ENCODE results near the gene C1orf53. TPM values are rescaled to one million over a fixed set of nuclear protein-coding genes. Genes with fewer than 3 reads are reported as not detected.
"Not testable (repeated sequence)": the region's sequence is repeated elsewhere in the genome, so short reads cannot be mapped to it uniquely, and the experiment has no call there.

Gene C1orf53
- total RNA-seq, 1 experiment from 2014 or later = 15.1 TPM

DNA sequence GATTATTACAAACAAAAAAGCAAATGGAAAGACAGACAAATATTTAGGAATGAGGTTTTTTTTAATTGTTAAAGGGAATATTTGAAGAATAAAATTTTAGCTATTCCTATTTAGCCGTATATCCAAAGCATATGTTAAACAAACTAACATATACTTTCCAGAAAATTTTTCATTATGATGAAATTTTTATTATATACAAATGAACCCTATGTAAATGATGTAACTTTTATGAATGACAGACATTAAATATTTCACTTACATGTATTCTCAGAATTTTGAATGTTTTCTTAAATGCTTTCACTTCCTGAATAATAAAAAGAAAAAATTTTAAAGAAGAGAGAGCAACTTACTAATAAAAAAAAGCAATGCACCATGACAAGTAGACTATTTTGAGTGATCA lies 30.6 kb downstream of the C1orf53 start:
- no TSS peak for BruUV-seq (replicated peaks)
- ChIA-PET CTCF (interaction anchor here (0.6 to 1.1 kb wide), 2 partner anchors 11 to 772 kb away, joined by 3 read pairs; no protein-coding TSS in a partner anchor), POLR2A (interaction anchor here (1.6 kb wide), 2 partner anchors 9 to 31 kb away, joined by 3 to 6 read pairs; partner anchors contain the start of gene C1orf53)
- no peak for TF ChIP-seq CTCF (IDR thresholded peaks at IDR 0.05; ENCODE audit: unreplicated experiment)
- no peaks in the 10 kb centered on the region for H3K27me3 Mint-ChIP-seq (ENCODE audit: insufficient read depth, unreplicated experiment)
- no peak overlapping the region for H3K27ac Mint-ChIP-seq (ENCODE audit: low read depth, unreplicated experiment)
- intact Hi-C loops (cut with micrococcal nuclease) = no loop called here
- peaks cover 5% of the 10 kb centered on the region for H3K9me3 Mint-ChIP-seq (ENCODE audit: unreplicated experiment)
- H3K36me3 Mint-ChIP-seq (ENCODE audit: insufficient read depth, unreplicated experiment) = no peaks in the 10 kb centered on the region
- no peak overlapping the region for H3K4me3 Mint-ChIP-seq (ENCODE audit: unreplicated experiment)
- H3K4me1 Mint-ChIP-seq (ENCODE audit: insufficient read depth, unreplicated experiment) = no peaks in the 10 kb centered on the region
- DNase-seq (ENCODE audit: unreplicated experiment) = no peak

DNA sequence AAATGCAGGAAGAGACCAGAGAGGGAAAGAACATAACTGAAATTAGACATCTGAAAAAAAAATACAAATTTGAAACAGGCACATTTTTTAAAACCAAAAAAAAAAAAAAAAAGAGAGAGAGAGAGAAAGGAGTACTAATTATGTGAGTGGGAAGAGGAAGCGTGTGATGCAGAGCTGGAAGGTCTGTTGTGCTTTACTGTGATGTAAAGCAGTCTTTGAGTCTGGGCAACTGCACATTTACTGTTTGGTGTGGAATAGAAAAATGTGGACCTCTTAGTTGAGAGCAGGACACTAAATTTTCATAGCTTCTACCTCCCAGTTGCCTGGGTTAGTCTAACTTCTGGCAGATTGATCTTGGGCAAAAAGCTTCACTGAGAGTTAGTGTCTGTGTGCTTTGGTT lies 31.2 kb downstream of the C1orf53 start:
- no peaks in the 10 kb centered on the region for H3K27me3 Mint-ChIP-seq (ENCODE audit: insufficient read depth, unreplicated experiment)
- H3K4me3 Mint-ChIP-seq (ENCODE audit: unreplicated experiment) = no peak overlapping the region
- no peak for TF ChIP-seq CTCF (IDR thresholded peaks at IDR 0.05; ENCODE audit: unreplicated experiment)
- ChIA-PET CTCF (interaction anchor here (0.5 to 1.4 kb wide), 8 partner anchors 9 to 414 kb away, joined by 3 to 9 read pairs (median 3); no protein-coding TSS in a partner anchor), POLR2A (interaction anchor here (0.8 to 1.6 kb wide), 4 partner anchors 10 to 32 kb away, joined by 3 to 6 read pairs (median 4); partner anchors contain the start of gene C1orf53)
- H3K36me3 Mint-ChIP-seq (ENCODE audit: insufficient read depth, unreplicated experiment) = no peaks in the 10 kb centered on the region
- no peaks in the 10 kb centered on the region for H3K4me1 Mint-ChIP-seq (ENCODE audit: insufficient read depth, unreplicated experiment)
- BruUV-seq (replicated peaks) = no TSS peak
- H3K27ac Mint-ChIP-seq (ENCODE audit: low read depth, unreplicated experiment) = no peak overlapping the region
- peaks cover 8% of the 10 kb centered on the region for H3K9me3 Mint-ChIP-seq (ENCODE audit: unreplicated experiment)
- intact Hi-C loops (cut with micrococcal nuclease) = no loop called here
- DNase-seq (ENCODE audit: unreplicated experiment) = no peak

DNA sequence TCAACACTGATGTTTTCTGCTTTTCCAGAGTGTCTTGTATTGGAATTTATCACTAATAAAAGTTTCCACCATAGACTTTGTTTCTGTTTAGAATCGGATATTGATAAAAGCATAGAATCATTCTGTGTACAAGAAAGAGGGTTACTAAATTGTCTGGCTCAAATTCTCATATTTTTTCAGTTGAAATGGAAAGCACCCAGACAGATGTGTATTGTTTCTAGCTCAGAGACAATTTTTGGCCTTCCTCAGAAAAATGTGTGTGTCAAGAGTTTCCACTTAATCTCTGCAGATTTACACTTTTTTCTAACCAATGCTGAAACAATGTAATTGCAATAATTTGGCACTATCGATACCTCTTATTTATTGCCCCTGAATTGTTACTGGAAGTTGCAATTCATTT lies 35.0 kb downstream of the C1orf53 start:
- Mint-ChIP-seq H3K27ac (ENCODE audit: low read depth, unreplicated experiment) (no peak overlapping the region), H3K4me3 (ENCODE audit: unreplicated experiment) (no peak overlapping the region), H3K9me3 (ENCODE audit: unreplicated experiment) (peaks cover 8% of the 10 kb centered on the region), H3K27me3 (ENCODE audit: insufficient read depth, unreplicated experiment) (no peaks in the 10 kb centered on the region), H3K4me1 (ENCODE audit: insufficient read depth, unreplicated experiment) (no peaks in the 10 kb centered on the region), H3K36me3 (ENCODE audit: insufficient read depth, unreplicated experiment) (no peaks in the 10 kb centered on the region)
- no peak for TF ChIP-seq CTCF (IDR thresholded peaks at IDR 0.05; ENCODE audit: unreplicated experiment)
- BruUV-seq (replicated peaks) = no TSS peak
- POLR2A ChIA-PET = no interaction called here
- no peak for DNase-seq (ENCODE audit: unreplicated experiment)
- intact Hi-C loops (cut with micrococcal nuclease) = loop anchor here (5.0 kb wide), 1 partner anchor 80 kb away; no protein-coding TSS in a partner anchor
- CTCF ChIA-PET = interaction anchor here (0.6 to 1.2 kb wide), 3 partner anchors 13 to 1811 kb away, joined by 3 to 6 read pairs (median 3); no protein-coding TSS in a partner anchor

- peaks cover 8% of the 10 kb centered on the region for H3K9me3 Mint-ChIP-seq (ENCODE audit: unreplicated experiment)
- H3K27me3 Mint-ChIP-seq (ENCODE audit: insufficient read depth, unreplicated experiment) = no peaks in the 10 kb centered on the region
- H3K4me3 Mint-ChIP-seq (ENCODE audit: unreplicated experiment) = no peak overlapping the region
- no peaks in the 10 kb centered on the region for H3K4me1 Mint-ChIP-seq (ENCODE audit: insufficient read depth, unreplicated experiment)
- no peak for TF ChIP-seq CTCF (IDR thresholded peaks at IDR 0.05; ENCODE audit: unreplicated experiment)
- ChIA-PET CTCF (interaction anchor here (0.6 to 1.2 kb wide), 3 partner anchors 14 to 1810 kb away, joined by 3 to 6 read pairs (median 3); no protein-coding TSS in a partner anchor), POLR2A (no interaction called here)
- H3K36me3 Mint-ChIP-seq (ENCODE audit: insufficient read depth, unreplicated experiment) = no peaks in the 10 kb centered on the region
- no peak for DNase-seq (ENCODE audit: unreplicated experiment)
- no peak overlapping the region for H3K27ac Mint-ChIP-seq (ENCODE audit: low read depth, unreplicated experiment)
- no TSS peak for BruUV-seq (replicated peaks)
- intact Hi-C loops (cut with micrococcal nuclease) = loop anchor here (2.0 to 5.0 kb wide), 2 partner anchors 79 to 527 kb away; no protein-coding TSS in a partner anchor
Observed at GRCh38 chr1:197937892-197938291, 35.5 kb downstream of the C1orf53 start.

DNA sequence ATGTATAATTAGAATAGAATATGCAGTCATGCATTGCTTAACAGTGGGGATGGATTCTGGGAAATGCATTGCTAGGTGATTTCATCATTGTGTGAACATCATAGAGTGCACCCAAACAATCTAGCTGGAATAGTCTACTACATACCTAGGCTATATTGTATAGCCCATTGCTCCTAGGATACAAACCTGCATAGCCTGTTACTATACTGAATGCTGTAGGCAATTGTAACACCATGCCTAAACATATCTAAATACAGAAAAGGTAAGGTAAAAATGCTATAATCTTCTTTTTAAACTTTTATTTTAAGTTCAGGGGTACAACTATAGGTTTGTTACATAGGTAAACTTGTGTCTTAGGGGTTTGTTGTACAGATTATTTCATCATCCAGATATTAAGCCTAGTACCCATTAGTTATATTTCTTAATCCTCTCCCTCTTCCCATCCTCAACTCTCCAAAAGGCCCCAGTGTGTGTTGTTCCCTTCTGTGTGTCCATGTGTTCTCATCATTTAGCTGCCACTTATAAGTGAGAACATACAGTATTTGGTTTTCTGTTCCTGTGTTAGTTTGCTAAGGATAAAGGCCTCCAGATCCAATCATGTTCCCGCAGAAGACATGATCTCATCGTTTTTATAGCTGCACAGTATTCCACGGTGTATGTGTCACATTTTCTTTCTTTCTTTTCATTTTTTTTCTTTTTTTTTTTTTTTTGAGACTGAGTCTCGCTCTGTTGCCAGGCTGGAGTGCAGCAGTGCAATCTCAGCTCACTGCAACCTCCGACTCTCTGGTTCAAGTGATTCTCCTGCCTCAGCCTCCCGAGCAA lies 36.9 kb downstream of the C1orf53 start:
- CTCF ChIA-PET; H3K9me3 Mint-ChIP-seq (ENCODE audit: unreplicated experiment); H3K36me3 Mint-ChIP-seq (ENCODE audit: insufficient read depth, unreplicated experiment); H3K4me1 Mint-ChIP-seq (ENCODE audit: insufficient read depth, unreplicated experiment); H3K4me3 Mint-ChIP-seq (ENCODE audit: unreplicated experiment); POLR2A ChIA-PET; H3K27me3 Mint-ChIP-seq (ENCODE audit: insufficient read depth, unreplicated experiment): not testable (repeated sequence)
- H3K27ac Mint-ChIP-seq (ENCODE audit: low read depth, unreplicated experiment) = peak overlapping the region; percentile 77
- BruUV-seq (replicated peaks) = TSS peak; percentile 95
- intact Hi-C loops (cut with micrococcal nuclease) = loop anchor here (2.0 to 5.0 kb wide), 2 partner anchors 78 to 525 kb away; no protein-coding TSS in a partner anchor
- peak; percentile 65 for DNase-seq (ENCODE audit: unreplicated experiment)
